RWPE2 (cell line): Measurements from ENCODE around the gene PRMT9.

Experiments used
- ATAC-seq: fragments of 200-7000 bp; cut with Tn5 transposase; 3 replicates; pipeline ENCODE4 v1.9.1; 2021; ENCODE audit warnings: low read depth
- DNase-seq: peaks from one replicate; pipeline ENCODE4 v3.0.0-alpha.2; 2020; ENCODE audit warnings: low spot score
- H3K27ac ChIP-seq: fragments of 450-650 bp; 2 replicates; pipeline ENCODE4 v1.5.1; 2017; ENCODE audit warnings: mild to moderate bottlenecking; ENCODE audit not compliant: poor library complexity, severe bottlenecking
- H3K27me3 ChIP-seq: fragments of 250-450 bp; sonication (Bioruptor Pico); 2 replicates; pipeline ENCODE4 v1.5.1; 2021; ENCODE audit warnings: mild to moderate bottlenecking, moderate library complexity; ENCODE audit not compliant: insufficient read depth, poor library complexity, severe bottlenecking
- H3K36me3 ChIP-seq: fragments of 250-450 bp; sonication (Bioruptor Pico); 2 replicates; pipeline ENCODE4 v1.5.1; 2020; ENCODE audit warnings: low read depth, mild to moderate bottlenecking, moderate library complexity
- H3K4me1 ChIP-seq: fragments of 250-450 bp; sonication (Bioruptor Pico); 2 replicates; pipeline ENCODE4 v1.5.1; 2021; ENCODE audit warnings: mild to moderate bottlenecking, moderate library complexity; ENCODE audit not compliant: insufficient read depth, poor library complexity, severe bottlenecking
- H3K4me3 ChIP-seq: fragments of 250-450 bp; sonication (Bioruptor Pico); 2 replicates; pipeline ENCODE4 v1.5.1; 2021; ENCODE audit warnings: mild to moderate bottlenecking, moderate library complexity; ENCODE audit not compliant: severe bottlenecking
- H3K9me3 ChIP-seq: fragments of 250-450 bp; sonication (Bioruptor Pico); 2 replicates; pipeline ENCODE4 v1.5.1; 2021; ENCODE audit warnings: mild to moderate bottlenecking, moderate library complexity; ENCODE audit not compliant: severe bottlenecking
- TF ChIP-seq, protein P1 (sequence below): fragments of 450-650 bp; IDR thresholded peaks from one replicate; pipeline ENCODE4 v1.5.1; 2017; ENCODE audit warnings: mild to moderate bottlenecking, moderate library complexity; ENCODE audit not compliant: poor library complexity, severe bottlenecking

Gene PRMT9

DNA sequence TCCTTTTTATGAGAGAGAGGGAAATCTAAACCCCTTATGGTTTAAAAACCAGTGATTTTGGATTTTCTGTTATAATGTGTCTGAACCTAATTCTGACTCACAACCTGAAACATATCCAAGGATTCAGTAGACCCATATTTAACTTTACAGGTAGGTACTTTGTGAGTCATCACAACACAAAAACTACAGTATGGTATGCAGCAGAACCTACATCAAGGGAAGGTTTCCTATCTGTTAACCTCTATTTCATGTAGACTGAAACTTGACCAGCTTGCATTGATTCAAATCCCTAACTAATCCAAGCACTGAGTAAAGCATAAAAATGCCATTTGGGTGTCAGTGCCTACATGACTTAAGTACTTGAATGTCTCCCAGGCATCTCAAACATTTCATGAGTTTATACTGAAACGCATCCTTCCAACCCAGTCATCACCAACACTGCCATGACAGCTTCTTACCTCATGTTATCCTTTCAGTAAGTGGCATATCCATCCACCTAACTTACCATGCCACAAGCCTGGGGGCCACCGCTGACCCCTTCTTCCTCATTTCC lies 43.6 kb upstream of the PRMT9 start:
- Histone ChIP-seq H3K27me3 (no peaks in the 10 kb centered on the region), H3K27ac (peak overlapping the region; percentile 53), H3K9me3 (no peaks in the 10 kb centered on the region), H3K4me3 (no peak overlapping the region), H3K4me1 (peaks cover 25% of the 10 kb centered on the region), H3K36me3 (no peaks in the 10 kb centered on the region)
- TF ChIP-seq, protein P1, sequence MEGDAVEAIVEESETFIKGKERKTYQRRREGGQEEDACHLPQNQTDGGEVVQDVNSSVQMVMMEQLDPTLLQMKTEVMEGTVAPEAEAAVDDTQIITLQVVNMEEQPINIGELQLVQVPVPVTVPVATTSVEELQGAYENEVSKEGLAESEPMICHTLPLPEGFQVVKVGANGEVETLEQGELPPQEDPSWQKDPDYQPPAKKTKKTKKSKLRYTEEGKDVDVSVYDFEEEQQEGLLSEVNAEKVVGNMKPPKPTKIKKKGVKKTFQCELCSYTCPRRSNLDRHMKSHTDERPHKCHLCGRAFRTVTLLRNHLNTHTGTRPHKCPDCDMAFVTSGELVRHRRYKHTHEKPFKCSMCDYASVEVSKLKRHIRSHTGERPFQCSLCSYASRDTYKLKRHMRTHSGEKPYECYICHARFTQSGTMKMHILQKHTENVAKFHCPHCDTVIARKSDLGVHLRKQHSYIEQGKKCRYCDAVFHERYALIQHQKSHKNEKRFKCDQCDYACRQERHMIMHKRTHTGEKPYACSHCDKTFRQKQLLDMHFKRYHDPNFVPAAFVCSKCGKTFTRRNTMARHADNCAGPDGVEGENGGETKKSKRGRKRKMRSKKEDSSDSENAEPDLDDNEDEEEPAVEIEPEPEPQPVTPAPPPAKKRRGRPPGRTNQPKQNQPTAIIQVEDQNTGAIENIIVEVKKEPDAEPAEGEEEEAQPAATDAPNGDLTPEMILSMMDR = no peak
- ATAC-seq (peak; percentile 63), DNase-seq (no peak)

- Histone ChIP-seq H3K4me1 (peaks cover 25% of the 10 kb centered on the region), H3K4me3 (no peak overlapping the region), H3K27ac (peak overlapping the region; percentile 53), H3K9me3 (no peaks in the 10 kb centered on the region), H3K27me3 (no peaks in the 10 kb centered on the region), H3K36me3 (no peaks in the 10 kb centered on the region)
- DNase-seq = no peak
- peak; percentile 88 for ATAC-seq
- TF ChIP-seq, protein P1 = no peak
Observed at GRCh38 chr4:147725673-147726072, 41.7 kb upstream of the PRMT9 start.

DNA sequence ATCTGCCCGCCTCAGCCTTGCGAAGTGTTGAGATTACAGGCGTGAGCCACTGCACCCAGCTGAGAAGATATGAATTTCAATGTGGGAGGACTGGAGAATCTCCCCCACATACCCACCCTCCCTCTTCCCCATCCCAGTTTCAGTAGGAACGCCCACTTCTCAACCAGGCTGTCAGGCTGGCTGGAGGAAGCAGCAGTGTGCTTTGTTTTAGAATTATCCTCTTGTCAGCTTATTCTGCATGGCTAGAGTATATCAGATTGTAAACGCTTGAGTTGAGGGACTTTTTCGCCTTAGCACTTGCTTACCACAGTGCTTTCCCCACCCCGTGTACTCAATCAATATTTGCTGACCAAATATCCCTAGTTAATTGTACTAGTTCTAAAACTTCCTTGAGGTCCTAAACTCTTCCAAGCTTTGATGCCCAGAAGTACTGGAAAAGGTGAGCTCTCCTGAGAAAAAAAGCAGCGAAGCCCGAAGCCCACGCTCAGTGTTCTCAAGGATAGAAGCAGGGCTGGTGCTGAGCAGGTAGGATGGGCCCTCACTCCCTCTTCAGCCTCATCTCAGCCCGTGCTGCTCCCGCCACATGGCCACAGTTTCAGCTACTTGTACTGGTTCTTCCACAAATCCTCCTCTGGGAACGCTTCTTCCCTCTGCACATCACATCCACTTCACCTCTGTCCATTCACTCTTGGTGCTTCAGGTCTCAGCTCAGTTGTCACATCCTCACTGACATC lies 40.7 kb upstream of the PRMT9 start:
- no peak for ATAC-seq
- TF ChIP-seq, protein P1 = no peak
- no peaks in the 10 kb centered on the region for H3K36me3 ChIP-seq
- H3K27me3 ChIP-seq = no peaks in the 10 kb centered on the region
- H3K4me3 ChIP-seq = no peak overlapping the region
- no peaks in the 10 kb centered on the region for H3K9me3 ChIP-seq
- H3K27ac ChIP-seq = no peak overlapping the region
- DNase-seq = no peak
- peaks cover 25% of the 10 kb centered on the region for H3K4me1 ChIP-seq

GRCh38 chr4:147723326-147723725 lies 39.4 kb upstream of the PRMT9 start:
- Histone ChIP-seq H3K27me3 (no peaks in the 10 kb centered on the region), H3K36me3 (no peaks in the 10 kb centered on the region), H3K4me3 (no peak overlapping the region), H3K27ac (no peak overlapping the region), H3K4me1 (peaks cover 25% of the 10 kb centered on the region), H3K9me3 (no peaks in the 10 kb centered on the region)
- DNase-seq (no peak), ATAC-seq (no peak)
- TF ChIP-seq, protein P1 = no peak

DNA sequence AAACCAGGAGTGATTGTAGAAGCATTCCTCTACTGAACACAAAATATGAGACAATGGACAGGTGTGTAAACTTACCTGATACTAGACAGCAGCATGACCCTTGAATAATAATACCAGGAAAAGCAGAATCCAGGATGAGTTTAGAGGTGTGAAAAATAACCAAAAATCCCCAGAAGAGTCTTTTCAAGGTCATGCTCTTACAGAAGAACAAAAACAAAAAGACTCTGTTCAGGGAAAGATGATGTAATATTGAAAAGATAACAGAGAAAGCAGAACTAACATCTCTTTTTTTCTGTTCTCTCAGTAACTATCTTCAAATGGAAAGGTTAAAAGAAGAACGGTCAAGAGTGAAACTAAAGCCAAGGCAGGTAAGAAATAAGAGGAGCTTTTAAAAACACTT lies 33.9 kb upstream of the PRMT9 start:
- Histone ChIP-seq H3K27ac (no peak overlapping the region), H3K36me3 (no peaks in the 10 kb centered on the region), H3K27me3 (no peaks in the 10 kb centered on the region), H3K4me3 (no peak overlapping the region), H3K4me1 (peaks cover 15% of the 10 kb centered on the region), H3K9me3 (no peaks in the 10 kb centered on the region)
- TF ChIP-seq, protein P1 = no peak
- ATAC-seq (no peak), DNase-seq (no peak)
